AG09309 (cell line): ENCODE results near the gene JPT1.

Source experiments
- DNase-seq: peaks from one replicate; pipeline ENCODE4 v3.0.0-alpha.2; 2010; ENCODE audit warnings: low read depth
- H3K4me3 ChIP-seq: 2 replicates; pipeline ENCODE4 v1.5.1; 2011; ENCODE audit warnings: mild to moderate bottlenecking, low read depth, low read length, moderate library complexity; ENCODE audit not compliant: control insufficient read depth
- CTCF ChIP-seq: IDR thresholded peaks from 2 replicates; pipeline ENCODE4 v1.5.1; 2011; ENCODE audit warnings: mild to moderate bottlenecking, low read depth, low read length, inconsistent platforms; ENCODE audit not compliant: insufficient read depth, control insufficient read depth; ENCODE audit errors: missing control alignments

JPT1 gene

DNA sequence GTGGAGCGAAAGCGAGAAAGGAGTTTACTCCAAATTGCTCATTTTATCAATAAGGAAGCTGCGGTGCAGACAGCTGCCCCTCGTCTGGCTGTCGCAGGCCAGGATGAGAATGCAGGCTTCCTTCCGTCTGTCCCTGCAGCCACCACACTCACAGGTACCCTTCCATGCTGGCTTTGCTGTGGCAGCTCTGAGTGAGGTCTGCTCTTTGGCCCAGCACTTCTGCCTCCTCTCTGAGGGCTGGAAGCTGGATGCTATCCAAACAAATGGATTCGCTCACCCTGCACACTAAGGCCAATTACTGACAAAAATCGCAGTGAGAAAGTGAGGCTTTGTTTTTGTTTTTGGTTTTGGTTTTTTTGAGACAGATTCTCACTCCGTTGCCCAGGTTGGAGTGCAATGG, 37.6 kb downstream of the JPT1 start:
- DNase-seq: no peak
- no peak overlapping the region for H3K4me3 ChIP-seq
- no peak for TF ChIP-seq CTCF

DNA sequence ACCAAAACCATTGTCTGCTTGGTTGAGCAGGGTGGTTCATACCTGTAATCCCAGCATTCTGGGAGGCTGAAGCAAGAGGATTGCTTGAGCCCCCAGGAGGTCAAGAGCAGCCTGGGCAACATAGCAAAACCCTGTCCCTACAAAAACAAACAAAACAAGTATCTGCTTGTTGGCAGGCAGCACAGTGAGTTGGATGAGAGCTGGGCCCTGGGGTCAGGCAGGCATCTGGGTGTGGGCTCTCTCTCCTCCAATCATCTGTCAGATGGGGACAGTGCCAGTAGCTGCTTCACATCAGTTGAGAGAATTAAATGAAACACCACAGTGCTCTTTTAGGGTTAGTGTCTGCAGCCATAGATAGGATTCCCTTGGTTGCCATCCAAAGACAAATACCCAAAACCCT, 38.8 kb downstream of the JPT1 start:
- no peak overlapping the region for H3K4me3 ChIP-seq
- no peak for TF ChIP-seq CTCF
- DNase-seq: no peak

DNA sequence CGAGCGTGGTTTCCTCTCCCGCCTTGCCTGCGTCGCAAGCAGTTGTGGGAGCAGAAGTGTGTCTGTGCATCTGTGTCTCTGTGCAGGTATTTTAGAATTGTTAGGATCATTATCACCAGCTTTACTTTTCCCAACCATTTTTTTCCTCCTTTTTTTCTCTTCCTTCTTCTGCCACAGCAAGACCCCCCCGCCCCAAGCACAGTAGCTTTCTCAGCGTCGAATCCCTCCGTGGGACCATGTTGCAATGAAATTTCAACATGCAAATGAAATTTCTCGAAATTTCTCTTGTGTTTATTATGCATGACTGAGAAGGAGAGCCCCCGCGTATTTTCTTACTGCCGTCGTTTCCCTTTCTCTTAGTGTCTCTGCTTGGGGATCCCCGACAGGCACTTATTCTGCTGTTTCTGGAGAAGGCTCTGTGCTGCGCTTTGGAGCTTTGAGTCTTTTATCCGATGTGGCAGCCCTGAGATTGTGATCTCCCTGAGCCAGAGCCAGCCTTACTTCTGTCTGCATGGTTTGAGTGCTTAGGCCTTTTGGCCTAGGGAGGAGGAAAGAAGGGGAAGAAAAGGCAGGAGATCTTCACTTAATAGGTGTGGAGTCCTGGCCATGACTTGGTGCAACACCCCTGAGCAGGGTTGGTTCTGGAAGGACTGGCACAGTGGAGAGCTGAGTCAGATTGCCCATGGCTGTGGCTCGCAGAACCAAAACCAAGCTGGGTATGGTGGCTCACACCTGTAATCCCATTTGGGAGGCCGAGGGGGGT, 39.6 kb downstream of the JPT1 start:
- no peak for DNase-seq
- peak overlapping the region; percentile 58 for H3K4me3 ChIP-seq
- TF ChIP-seq CTCF: no peak

DNA sequence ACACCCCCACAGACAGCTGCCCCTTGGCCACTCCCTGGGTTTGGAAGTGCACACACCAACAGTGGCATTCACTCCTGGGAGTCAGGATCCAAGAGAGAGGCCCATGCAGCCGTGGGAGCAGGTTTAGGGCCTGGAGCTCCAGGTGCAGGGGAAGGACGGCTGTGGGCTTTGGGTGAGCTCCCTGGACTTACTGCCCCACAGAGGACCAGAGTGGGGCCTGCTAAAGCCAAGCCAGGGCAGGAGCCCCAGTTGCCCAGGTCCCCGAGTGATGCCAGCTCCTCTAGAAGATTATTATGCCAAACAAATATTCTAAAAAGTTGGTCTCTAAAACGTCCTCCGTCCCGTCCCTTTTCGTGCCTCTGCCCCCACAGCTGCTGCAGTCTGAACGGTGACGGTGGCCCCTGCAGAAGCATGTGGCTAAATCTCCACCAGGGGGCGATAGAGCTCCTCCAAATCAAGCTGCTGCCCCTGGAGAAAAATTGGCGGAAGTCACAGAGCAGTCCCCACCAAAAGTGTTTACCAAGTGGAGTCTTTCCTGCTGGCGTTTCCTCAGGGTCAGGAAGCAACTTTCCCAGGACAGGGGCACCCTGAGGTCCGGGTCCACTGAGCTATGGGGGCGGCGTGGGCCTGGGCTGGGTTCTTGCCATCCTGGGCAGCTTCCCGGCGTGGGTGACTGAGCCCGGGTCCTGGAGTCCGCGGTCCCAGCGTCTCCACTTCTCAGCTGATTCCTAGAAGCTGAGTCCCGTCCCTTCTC, 40.3 kb downstream of the JPT1 start:
- peak; percentile 94 for TF ChIP-seq CTCF
- DNase-seq: peak; percentile 68
- H3K4me3 ChIP-seq: peak overlapping the region; percentile 58

DNA sequence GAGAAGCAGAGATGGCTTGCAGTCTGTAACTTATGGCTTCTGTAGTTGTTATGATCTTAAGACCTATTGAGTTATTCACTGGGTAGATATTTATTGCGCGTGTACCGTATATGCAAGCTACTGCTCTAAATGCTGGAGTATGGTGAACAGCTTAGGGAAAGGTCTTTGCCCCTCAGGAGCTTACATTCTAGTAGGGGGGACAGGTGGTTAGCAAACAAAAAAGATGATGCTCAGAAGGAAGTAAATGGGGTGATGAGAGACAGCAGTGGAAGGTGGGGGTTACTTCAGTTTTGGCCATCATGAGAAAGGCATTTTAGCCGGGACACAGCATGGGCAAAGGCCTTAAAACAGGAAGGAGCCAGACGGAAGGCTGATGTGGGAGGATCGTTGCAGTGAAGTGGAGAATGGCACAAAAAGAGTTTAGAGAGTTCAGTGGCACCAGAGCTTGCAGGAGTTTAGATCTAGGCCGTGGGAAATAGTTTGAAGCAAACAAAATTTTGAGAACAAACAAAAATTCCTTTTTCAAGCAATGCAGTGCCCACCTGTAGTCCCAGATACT, 42.5 kb downstream of the JPT1 start:
- no peak for DNase-seq
- no peak overlapping the region for H3K4me3 ChIP-seq
- TF ChIP-seq CTCF: no peak

- peak overlapping the region; percentile 72 for H3K4me3 ChIP-seq
Observed at GRCh38 chr17:75110234-75110937, 43.9 kb downstream of the JPT1 start.

More at GRCh38 chr17:75110234-75110937, 43.9 kb downstream of the JPT1 start:
- no peak for TF ChIP-seq CTCF
- no peak for DNase-seq
